Nephron (organoid): ENCODE data around the gene ALPL.

Experiments used
- H3K27ac Mint-ChIP-seq, 3 experiments: 2 replicates each; pipeline ENCODE4 v1.8.0; 2020; ENCODE audit warnings: mixed read lengths in 3 of 3, mild to moderate bottlenecking in 2 of 3, moderate library complexity in 1 of 3
- H3K27me3 Mint-ChIP-seq: 2 replicates; pipeline ENCODE4 v1.8.0; 2021; ENCODE audit warnings: low read depth, mild to moderate bottlenecking, moderate library complexity, mixed read lengths
- H3K36me3 Mint-ChIP-seq: 2 replicates; pipeline ENCODE4 v1.8.0; 2020; ENCODE audit warnings: low read depth, mixed read lengths
- H3K4me1 Mint-ChIP-seq: 2 replicates; pipeline ENCODE4 v1.8.0; 2020; ENCODE audit warnings: mixed read lengths
- H3K4me3 Mint-ChIP-seq, 3 experiments: 2 replicates each; pipeline ENCODE4 v1.8.0; 2020; ENCODE audit warnings: mild to moderate bottlenecking in 3 of 3, mixed read lengths in 3 of 3, moderate library complexity in 2 of 3
- H3K9me3 Mint-ChIP-seq: 2 replicates; pipeline ENCODE4 v1.8.0; 2020; ENCODE audit warnings: mixed read lengths
- TF ChIP-seq, protein P1 (sequence below), 3 experiments: fragments of 200-600 bp; sonication (generic); IDR thresholded peaks; one replicate each; pipeline ENCODE4 v1.5.0; 2021; ENCODE audit warnings: antibody characterized with exemption in 3 of 3; ENCODE audit not compliant: unreplicated experiment in 3 of 3

The ALPL gene

DNA sequence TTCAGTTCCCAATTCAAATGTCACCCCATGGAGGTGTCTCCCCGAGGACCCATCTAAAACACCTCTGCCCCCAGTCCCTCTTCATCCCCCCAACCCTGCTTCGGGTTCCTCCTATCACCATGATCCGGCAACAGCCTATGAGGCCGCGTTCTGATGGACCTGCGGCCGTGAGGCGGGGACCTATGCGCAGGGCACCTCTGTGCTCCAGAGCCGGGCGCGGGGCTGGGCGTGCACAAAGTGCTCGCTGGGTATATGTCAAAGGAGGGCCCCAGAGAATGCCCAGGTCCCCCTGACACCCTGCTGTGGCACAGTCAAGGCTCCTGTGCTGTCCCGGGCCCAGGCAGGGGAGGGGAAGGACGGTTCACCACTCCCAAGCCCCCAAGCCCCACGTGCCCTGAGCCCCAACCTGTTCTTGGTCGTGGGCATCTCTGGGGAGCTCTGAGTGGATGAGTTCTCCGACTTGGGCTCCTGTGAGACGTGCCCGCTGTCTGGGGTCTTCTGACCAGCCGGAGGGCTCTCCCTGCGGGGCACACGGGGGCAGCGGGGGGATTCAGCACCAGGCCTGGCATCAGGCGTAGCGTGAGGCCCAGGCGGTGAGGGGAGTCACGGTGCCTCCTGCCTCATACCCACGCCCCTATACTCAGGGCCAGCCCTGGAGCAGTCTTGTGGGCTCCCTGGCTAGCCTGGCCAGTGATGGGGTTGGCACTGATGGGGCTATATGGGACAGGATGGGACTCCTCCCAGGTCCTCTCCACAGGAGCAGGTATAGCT is 92.2 kb downstream of the ALPL start:
- Mint-ChIP-seq H3K27ac (no peak overlapping the region), H3K27me3 (peaks cover 17% of the 10 kb centered on the region), H3K36me3 (no peaks in the 10 kb centered on the region), H3K4me1 (no peaks in the 10 kb centered on the region), H3K9me3 (no peaks in the 10 kb centered on the region), H3K4me3 (no peak overlapping the region)
- TF ChIP-seq, protein P1, sequence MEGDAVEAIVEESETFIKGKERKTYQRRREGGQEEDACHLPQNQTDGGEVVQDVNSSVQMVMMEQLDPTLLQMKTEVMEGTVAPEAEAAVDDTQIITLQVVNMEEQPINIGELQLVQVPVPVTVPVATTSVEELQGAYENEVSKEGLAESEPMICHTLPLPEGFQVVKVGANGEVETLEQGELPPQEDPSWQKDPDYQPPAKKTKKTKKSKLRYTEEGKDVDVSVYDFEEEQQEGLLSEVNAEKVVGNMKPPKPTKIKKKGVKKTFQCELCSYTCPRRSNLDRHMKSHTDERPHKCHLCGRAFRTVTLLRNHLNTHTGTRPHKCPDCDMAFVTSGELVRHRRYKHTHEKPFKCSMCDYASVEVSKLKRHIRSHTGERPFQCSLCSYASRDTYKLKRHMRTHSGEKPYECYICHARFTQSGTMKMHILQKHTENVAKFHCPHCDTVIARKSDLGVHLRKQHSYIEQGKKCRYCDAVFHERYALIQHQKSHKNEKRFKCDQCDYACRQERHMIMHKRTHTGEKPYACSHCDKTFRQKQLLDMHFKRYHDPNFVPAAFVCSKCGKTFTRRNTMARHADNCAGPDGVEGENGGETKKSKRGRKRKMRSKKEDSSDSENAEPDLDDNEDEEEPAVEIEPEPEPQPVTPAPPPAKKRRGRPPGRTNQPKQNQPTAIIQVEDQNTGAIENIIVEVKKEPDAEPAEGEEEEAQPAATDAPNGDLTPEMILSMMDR (IDR thresholded peaks at IDR 0.05; ENCODE audit: unreplicated experiment in 3 of 3), result no peak

DNA sequence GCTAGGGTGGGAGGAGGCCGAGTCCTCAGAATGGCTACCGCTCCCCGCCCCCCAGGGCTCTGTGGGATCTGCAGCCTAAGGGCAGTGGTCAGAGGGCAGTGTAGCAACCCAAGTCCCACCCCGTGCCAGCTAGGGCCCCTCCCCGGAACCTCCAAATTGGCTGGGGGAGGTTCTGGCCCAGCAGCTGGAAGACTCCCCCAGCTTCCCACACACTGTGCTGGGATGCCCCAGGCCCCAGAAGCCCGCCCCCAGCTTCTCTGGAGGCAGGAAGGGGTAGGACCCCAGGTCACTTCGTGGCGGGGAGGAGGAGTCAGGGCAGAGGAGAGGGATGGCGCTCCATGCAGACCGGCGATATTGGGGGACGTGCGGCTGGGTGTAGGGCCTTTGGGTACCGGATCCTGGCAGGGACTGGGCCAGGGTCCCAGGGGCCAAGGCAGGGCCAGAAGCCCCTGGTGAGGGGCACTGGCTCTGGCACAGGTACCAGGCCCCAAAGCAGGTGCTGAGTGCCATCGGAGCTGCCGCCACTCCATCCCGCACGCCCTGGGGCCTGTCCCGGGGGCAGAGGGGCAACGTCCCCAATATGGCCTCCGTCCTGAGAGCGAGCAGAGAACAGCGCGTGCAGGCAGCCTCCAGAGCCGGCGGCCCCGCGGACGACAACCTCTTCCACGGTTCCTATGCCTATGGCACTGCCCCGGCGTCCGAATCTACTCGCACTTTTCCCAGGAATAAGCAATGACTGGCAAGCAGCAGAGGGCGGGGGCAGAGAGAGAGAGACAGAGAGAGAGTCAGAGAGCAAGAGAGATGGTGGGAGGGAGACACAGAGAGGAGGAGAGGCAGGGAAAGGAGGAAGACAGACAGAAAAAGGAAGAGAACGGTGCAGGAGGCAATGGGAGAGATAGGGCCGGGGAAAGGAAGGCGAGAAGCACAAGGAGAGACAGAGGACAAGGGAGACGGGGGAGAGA is 94.2 kb downstream of the ALPL start:
- Mint-ChIP-seq H3K27me3 (peaks cover 17% of the 10 kb centered on the region), H3K4me3 (no peak overlapping the region), H3K27ac (no peak overlapping the region), H3K4me1 (peaks cover 8% of the 10 kb centered on the region), H3K9me3 (no peaks in the 10 kb centered on the region), H3K36me3 (no peaks in the 10 kb centered on the region)
- TF ChIP-seq, protein P1 (IDR thresholded peaks at IDR 0.05; ENCODE audit: unreplicated experiment in 3 of 3), result no peak

DNA sequence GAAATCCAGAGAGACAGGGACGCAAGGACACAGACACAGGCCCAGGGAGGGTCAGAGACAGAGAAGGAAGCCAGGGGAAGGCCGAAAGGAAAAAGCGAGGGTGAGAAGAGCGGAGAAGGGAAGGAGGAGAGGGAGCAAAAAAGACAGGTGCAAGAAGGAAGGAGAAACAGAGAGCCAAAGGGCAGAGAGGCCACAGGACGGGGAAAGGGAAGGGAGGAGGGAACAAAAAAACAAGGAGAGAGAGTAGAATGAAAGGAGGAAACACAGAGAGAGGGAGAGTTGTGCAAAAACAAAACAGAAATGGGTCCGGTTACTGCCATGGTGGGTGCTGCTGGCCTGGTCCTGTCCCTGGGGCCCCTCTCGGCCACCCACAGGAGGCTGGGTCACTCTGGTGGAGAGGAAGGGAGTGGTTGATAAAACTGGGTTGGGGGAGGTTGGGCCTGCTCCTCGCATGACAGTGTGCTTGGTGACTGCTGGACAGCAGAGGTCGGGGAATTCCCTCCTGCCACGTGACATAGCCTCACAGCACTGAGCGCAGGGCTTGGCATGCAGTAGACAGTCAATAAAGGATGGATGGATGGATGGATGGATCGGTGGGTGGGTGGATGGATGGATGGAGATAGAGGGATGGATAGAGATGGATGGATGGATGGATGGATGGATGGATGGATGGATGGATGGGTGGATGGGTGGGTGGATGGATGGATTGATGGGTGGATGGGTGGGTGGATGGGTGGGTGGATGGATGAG is 95.2 kb downstream of the ALPL start:
- Mint-ChIP-seq H3K9me3 (no peaks in the 10 kb centered on the region), H3K36me3 (no peaks in the 10 kb centered on the region), H3K27me3 (peaks cover 17% of the 10 kb centered on the region), H3K27ac (no peak overlapping the region), H3K4me1 (peaks cover 8% of the 10 kb centered on the region), H3K4me3 (no peak overlapping the region)
- TF ChIP-seq, protein P1 (IDR thresholded peaks at IDR 0.05; ENCODE audit: unreplicated experiment in 3 of 3), result no peak

DNA sequence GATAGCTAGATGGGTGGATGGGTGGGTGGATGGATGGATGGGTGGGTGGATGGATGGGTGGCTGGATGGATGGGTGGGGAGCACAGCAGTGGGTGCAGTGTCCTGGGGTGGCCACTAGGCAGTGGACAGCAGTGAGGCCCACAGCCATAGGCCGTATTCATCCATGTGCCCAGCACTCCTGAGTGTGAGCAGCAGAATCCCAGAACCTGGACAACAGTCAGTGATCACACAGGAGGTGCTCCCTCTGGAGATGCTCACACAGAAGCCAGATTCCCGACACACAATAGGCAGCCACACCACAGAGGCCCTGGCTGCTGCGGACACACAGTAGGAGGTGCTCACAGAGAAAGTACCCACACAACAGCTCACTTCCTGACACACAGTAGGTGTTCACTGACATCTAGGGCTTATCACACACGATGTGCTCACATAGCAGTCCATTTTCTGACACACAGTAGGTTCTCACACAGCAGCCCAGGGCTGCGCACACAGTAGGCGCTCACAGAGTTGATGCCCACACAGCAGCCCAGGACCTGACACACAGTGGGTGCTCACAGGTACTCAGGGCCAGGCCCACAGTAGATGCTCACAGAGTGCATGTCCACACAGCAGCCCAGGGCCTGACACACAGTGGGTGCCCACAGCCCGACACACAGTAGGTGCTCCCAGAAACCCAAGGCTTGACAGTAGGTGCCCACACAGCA is 95.9 kb downstream of the ALPL start:
- H3K4me3 Mint-ChIP-seq, result no peak overlapping the region
- peaks cover 13% of the 10 kb centered on the region for H3K27me3 Mint-ChIP-seq
- H3K27ac Mint-ChIP-seq, result no peak overlapping the region
- peaks cover 8% of the 10 kb centered on the region for H3K4me1 Mint-ChIP-seq
- no peaks in the 10 kb centered on the region for H3K36me3 Mint-ChIP-seq
- TF ChIP-seq, protein P1 (IDR thresholded peaks at IDR 0.05; ENCODE audit: unreplicated experiment in 3 of 3), result no peak
- H3K9me3 Mint-ChIP-seq, result no peaks in the 10 kb centered on the region

DNA sequence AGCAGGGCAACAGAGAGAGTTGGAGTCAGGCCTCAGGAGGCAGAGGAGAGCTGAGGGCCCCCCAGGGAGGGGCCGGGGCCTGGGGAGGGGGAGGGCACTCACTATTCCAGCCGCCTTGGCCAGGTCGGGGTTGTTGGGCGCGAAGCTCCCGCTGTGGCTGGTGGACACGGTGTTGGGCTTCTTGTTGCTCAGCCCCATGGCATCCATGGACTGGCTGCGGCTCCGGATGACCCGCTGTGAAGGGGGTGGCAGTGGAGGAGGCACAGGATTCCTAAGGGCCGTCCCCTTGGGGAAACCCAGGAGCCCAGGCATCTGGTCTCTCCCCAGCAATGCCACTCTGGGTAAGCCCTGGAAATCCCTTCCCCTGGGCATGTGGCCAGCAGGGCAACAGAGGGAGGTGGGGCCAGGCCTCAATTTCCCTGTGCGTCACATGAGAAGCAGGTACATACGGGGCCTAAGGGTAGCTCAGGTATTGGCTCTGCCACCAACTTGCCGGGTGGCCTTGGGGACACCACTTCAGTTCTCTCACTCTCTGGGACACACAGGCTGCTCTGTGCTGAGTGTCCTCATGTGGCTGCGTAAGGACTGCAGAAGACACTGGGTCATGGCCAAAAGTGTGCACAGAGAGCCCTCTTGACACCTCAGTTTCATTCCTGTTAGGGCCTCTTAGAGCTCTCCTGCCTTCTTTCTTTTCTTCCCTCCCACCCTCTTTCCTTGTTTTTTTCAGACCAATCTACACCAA is 96.9 kb downstream of the ALPL start:
- TF ChIP-seq, protein P1 (IDR thresholded peaks at IDR 0.05; ENCODE audit: unreplicated experiment in 3 of 3), result no peak
- Mint-ChIP-seq H3K27ac (no peak overlapping the region), H3K9me3 (no peaks in the 10 kb centered on the region), H3K27me3 (peaks cover 8% of the 10 kb centered on the region), H3K4me1 (peaks cover 8% of the 10 kb centered on the region), H3K4me3 (no peak overlapping the region), H3K36me3 (no peaks in the 10 kb centered on the region)
